IPS-18a (cell line): ENCODE data around the gene DMRT1.

Source experiments
- H3K27ac ChIP-seq: one replicate; pipeline ENCODE4 v1.5.1; 2013; ENCODE audit warnings: low read length
- H3K27me3 ChIP-seq: one replicate; pipeline ENCODE4 v1.6.1; 2013; ENCODE audit warnings: mild to moderate bottlenecking, low read length; ENCODE audit not compliant: control insufficient read depth, insufficient read depth
- H3K36me3 ChIP-seq: one replicate; pipeline ENCODE4 v1.6.1; 2013; ENCODE audit warnings: low read depth, low read length; ENCODE audit not compliant: control insufficient read depth
- H3K4me1 ChIP-seq: one replicate; pipeline ENCODE4 v1.6.1; 2013; ENCODE audit warnings: low read depth, low read length; ENCODE audit not compliant: control insufficient read depth
- H3K4me3 ChIP-seq: one replicate; pipeline ENCODE4 v1.5.1; 2013; ENCODE audit warnings: low read length
- H3K9ac ChIP-seq: one replicate; pipeline ENCODE4 v1.6.1; 2013; ENCODE audit warnings: mild to moderate bottlenecking, low read length, moderate library complexity
- H3K9me3 ChIP-seq: one replicate; pipeline ENCODE4 v1.6.1; 2013; ENCODE audit warnings: low read depth, low read length; ENCODE audit not compliant: control insufficient read depth

The DMRT1 gene

DNA sequence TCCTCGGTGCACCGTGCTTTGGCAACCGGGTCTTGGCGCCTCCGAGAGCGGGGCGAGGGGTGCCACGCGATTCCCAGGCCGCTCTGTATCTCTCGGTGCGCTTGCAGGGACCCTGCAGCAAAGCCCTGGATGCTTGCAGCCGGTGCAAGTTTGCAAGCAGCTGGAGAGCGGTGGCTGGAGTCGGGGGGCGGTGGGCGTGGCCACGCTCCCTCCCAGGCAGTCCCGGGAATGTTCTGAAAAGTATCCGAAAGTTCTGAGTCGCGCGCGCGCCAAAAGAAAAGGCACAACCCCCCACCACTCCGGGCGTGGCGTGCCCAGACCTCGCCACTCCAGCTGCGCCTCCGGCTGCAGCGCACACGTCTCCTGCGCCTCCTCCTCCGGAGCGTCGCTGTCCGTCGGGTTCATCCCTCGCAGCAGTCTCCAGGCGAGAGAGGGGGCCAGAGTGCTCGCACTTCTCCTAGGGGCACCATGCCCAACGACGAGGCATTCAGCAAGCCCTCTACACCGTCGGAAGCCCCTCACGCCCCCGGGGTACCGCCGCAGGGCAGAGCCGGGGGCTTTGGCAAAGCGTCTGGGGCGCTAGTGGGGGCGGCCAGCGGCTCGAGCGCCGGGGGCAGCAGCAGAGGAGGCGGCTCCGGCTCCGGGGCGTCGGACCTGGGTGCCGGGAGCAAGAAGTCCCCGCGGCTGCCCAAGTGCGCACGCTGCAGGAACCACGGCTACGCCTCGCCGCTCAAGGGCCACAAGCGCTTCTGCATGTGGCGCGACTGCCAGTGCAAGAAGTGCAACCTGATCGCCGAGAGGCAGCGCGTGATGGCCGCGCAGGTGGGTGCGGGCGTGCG is at the start of gene DMRT1:
DMRT1 (plus strand) TSS at position 327 of the 839 bp plus-strand sequence; CDS start at position 469, 142 bp downstream.
- peaks cover 100% of the 10 kb centered on the region for H3K27me3 ChIP-seq
- H3K9ac ChIP-seq: no peak within 1 kb of the TSS
- H3K4me1 ChIP-seq: peaks cover 16% of the 10 kb centered on the region
- H3K27ac ChIP-seq: no peak within 1 kb of the TSS
- peak within 1 kb of the TSS; percentile 40 for H3K4me3 ChIP-seq
- H3K9me3 ChIP-seq: no peaks in the 10 kb centered on the region
- H3K36me3 ChIP-seq: no peaks in the 10 kb centered on the region

- Histone ChIP-seq H3K36me3 (no peaks in the 10 kb centered on the region), H3K4me3 (no peak overlapping the region), H3K4me1 (no peaks in the 10 kb centered on the region), H3K9ac (no peak overlapping the region), H3K27me3 (no peaks in the 10 kb centered on the region), H3K9me3 (no peaks in the 10 kb centered on the region), H3K27ac (no peak overlapping the region)
These were observed 48.9 kb upstream of the DMRT1 start for GRCh38 chr9:792331-793260.

GRCh38 chr9:794386-794785 is 47.1 kb upstream of the DMRT1 start:
- Histone ChIP-seq H3K9ac (no peak overlapping the region), H3K9me3 (no peaks in the 10 kb centered on the region), H3K27me3 (no peaks in the 10 kb centered on the region), H3K4me3 (no peak overlapping the region), H3K4me1 (no peaks in the 10 kb centered on the region), H3K36me3 (no peaks in the 10 kb centered on the region), H3K27ac (no peak overlapping the region)

DNA sequence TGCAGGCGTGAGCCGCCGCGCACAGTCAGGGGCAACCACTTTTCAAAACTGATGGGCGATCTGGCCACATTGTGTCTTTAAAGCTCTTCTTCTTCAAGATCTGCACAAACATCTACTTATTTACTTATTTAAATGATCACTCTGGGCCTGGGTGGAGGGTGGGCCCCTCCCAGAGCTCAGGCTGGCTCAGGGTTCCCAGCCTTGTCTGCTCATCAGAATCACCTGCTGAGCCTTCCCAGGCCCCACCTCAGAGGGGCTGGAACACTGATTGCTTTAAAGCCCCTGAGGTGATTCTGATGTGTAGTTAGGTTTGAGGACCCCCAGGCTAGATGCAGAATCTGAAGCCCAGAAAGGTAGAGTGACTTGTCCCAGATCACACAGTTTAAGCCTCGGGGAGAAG is 45.6 kb upstream of the DMRT1 start:
- no peaks in the 10 kb centered on the region for H3K4me1 ChIP-seq
- H3K36me3 ChIP-seq: no peaks in the 10 kb centered on the region
- no peak overlapping the region for H3K9ac ChIP-seq
- no peaks in the 10 kb centered on the region for H3K9me3 ChIP-seq
- H3K27ac ChIP-seq: no peak overlapping the region
- no peaks in the 10 kb centered on the region for H3K27me3 ChIP-seq
- H3K4me3 ChIP-seq: no peak overlapping the region

GRCh38 chr9:800591-801150 is 40.8 kb upstream of the DMRT1 start:
- H3K9me3 ChIP-seq: no peaks in the 10 kb centered on the region
- no peak overlapping the region for H3K27ac ChIP-seq
- no peaks in the 10 kb centered on the region for H3K36me3 ChIP-seq
- H3K27me3 ChIP-seq: no peaks in the 10 kb centered on the region
- H3K4me3 ChIP-seq: no peak overlapping the region
- no peak overlapping the region for H3K9ac ChIP-seq
- H3K4me1 ChIP-seq: no peaks in the 10 kb centered on the region

DNA sequence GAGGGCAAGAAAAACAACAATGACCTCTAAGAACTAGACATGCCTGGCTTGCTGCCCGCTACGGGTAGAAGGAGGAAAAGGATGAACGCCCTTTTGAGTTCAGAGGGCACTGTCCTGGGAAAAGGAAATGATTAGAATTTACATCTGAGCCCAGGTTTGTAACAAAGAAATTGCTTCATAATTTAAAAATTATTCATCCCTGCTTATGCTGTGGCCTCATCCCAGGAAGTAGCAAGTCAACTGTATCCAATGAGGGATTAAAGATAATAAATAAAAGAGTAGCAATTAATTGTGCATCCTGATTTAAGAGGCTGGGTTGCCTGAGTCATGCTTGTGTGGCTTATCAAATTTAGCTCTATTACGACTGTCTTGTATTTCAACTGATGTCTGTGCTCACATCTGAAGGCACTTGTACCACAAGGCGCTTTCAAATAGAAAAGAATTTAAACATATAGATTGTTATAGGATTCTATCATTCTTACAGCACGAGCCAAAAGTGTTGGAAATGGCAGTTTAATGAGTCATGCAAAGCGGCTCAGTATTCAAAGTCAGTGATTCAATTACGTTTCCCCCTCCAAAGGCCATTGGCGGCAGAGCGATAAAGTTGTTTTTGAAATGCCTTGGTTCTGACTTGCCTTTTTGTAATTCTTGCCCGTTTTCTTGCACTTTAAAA is 40.0 kb upstream of the DMRT1 start:
- H3K4me1 ChIP-seq: no peaks in the 10 kb centered on the region
- no peak overlapping the region for H3K27ac ChIP-seq
- no peak overlapping the region for H3K9ac ChIP-seq
- H3K36me3 ChIP-seq: no peaks in the 10 kb centered on the region
- no peaks in the 10 kb centered on the region for H3K9me3 ChIP-seq
- no peaks in the 10 kb centered on the region for H3K27me3 ChIP-seq
- no peak overlapping the region for H3K4me3 ChIP-seq

DNA sequence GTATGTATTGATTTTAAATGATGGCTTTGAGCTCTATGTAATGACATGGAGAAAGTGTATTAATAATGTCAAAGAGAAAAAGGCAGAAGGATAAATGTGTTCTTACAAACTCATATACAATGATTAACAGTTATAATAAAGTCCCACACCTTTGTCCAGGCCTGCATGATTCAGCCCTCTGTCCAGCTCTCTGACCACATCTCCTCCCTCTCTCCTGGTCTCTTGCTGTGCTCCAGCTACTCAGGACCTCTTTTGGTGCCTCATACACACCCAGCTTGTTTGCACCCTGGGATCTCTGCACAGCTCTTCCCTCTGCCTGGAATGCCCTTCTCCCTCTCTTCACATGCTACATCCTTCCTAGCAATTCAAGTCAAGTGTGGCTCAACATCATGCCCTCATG is 37.5 kb upstream of the DMRT1 start:
- no peaks in the 10 kb centered on the region for H3K36me3 ChIP-seq
- H3K4me1 ChIP-seq: no peaks in the 10 kb centered on the region
- no peak overlapping the region for H3K27ac ChIP-seq
- H3K27me3 ChIP-seq: no peaks in the 10 kb centered on the region
- no peaks in the 10 kb centered on the region for H3K9me3 ChIP-seq
- no peak overlapping the region for H3K9ac ChIP-seq
- H3K4me3 ChIP-seq: no peak overlapping the region

DNA sequence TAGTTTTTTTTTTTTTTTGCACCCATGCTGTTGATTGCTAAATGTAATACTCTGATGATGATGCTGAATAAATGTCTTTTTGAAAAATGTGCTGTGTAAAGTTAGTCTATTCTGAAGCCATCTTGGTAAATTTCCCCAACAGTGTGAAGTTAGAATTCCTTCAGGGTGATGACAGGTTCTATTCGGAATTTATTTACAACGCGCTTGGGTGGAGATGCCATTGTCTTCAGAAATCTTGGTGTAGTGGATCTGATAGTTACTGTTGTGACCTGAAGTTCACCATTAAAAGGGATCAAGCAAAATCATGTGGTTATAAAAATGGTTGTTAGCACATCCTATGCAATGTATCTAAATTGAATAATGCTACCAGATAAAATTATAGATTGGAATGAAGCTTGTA is 36.3 kb upstream of the DMRT1 start:
- Histone ChIP-seq H3K27ac (no peak overlapping the region), H3K4me3 (no peak overlapping the region), H3K4me1 (no peaks in the 10 kb centered on the region), H3K27me3 (no peaks in the 10 kb centered on the region), H3K9me3 (no peaks in the 10 kb centered on the region), H3K36me3 (no peaks in the 10 kb centered on the region), H3K9ac (no peak overlapping the region)

- no peaks in the 10 kb centered on the region for H3K36me3 ChIP-seq
- H3K27me3 ChIP-seq: no peaks in the 10 kb centered on the region
- H3K4me1 ChIP-seq: no peaks in the 10 kb centered on the region
- no peak overlapping the region for H3K27ac ChIP-seq
- no peaks in the 10 kb centered on the region for H3K9me3 ChIP-seq
- no peak overlapping the region for H3K4me3 ChIP-seq
- H3K9ac ChIP-seq: no peak overlapping the region
These were observed 35.0 kb upstream of the DMRT1 start for GRCh38 chr9:806285-807156.

- no peak overlapping the region for H3K27ac ChIP-seq
- no peaks in the 10 kb centered on the region for H3K9me3 ChIP-seq
- no peaks in the 10 kb centered on the region for H3K27me3 ChIP-seq
- no peaks in the 10 kb centered on the region for H3K36me3 ChIP-seq
- no peak overlapping the region for H3K9ac ChIP-seq
- no peak overlapping the region for H3K4me3 ChIP-seq
- H3K4me1 ChIP-seq: no peaks in the 10 kb centered on the region
These were observed 30.4 kb upstream of the DMRT1 start for GRCh38 chr9:811106-811531.
